ENCODE results near the gene LCN12.
"Not testable (repeated sequence)": the region's sequence is repeated elsewhere in the genome, so short reads cannot be mapped to it uniquely, and the experiment has no call there.

LCN12 gene

DNA sequence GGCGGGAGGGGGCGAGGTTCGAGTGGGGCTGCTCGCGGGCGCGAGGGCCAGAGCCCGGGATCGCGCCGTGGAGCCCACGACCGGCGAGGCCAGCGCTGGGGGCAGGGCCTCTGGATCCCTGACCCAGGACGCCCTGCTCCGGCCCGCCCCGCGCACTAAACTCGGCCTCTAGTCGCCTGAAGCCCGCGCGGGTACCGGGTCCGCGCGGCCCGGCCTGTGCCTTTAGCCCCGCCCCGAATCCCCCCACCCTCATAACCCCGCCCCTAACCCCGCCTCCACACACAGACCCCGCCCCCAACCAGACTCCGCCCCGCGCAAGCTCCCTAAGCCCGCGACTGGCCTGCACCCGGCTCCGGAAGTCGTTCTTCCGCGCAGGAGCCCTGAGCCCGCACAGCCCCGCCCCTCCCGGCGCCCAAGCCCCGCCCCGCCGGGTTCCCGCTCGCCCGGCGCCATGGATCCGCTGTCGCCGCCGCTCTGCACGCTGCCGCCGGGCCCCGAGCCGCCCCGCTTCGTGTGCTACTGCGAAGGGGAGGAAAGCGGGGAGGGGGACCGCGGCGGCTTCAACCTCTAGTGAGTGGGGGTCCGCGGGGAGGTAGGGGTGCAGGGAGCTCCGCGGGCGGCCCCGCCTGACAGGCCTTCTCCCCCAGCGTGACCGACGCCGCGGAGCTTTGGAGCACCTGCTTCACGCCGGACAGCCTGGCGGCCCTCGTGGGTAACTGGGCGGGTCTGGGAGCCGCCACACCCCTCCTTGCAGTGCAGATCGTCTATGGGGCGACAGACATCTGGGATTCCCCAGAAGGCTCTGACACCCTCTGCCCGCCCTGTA lies 40.1 kb downstream of the LCN12 start, which contains the start of gene PAXX:
PAXX (plus strand) TSS at position 430 of the 826 bp plus-strand sequence; CDS start at position 452, 22 bp downstream.
- FAIRE-seq, result no peak

DNA sequence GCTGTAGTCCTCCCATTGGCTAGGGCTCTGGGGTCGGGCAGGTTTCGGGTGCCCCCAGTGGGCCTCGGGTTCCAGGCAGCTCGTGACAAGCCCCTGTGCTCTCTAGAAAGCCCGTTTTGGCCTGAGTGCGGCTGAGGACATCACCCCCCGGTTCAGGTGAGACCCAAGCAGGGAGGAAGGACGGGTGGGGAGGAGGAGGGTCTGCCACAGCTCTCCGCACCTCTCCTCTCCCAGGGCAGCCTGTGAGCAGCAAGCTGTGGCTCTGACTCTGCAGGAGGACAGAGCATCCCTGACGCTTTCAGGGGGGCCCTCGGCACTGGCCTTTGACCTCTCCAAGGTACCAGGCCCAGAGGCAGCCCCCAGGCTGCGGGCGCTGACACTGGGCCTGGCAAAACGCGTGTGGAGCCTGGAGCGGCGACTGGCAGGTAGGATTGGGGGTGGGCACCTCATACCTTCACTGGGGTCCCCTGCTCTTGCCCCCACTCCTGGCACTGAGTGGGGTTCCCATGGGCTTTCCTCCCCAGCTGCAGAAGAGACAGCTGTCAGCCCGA lies 40.8 kb downstream of the LCN12 start:
- FAIRE-seq, result no peak

DNA sequence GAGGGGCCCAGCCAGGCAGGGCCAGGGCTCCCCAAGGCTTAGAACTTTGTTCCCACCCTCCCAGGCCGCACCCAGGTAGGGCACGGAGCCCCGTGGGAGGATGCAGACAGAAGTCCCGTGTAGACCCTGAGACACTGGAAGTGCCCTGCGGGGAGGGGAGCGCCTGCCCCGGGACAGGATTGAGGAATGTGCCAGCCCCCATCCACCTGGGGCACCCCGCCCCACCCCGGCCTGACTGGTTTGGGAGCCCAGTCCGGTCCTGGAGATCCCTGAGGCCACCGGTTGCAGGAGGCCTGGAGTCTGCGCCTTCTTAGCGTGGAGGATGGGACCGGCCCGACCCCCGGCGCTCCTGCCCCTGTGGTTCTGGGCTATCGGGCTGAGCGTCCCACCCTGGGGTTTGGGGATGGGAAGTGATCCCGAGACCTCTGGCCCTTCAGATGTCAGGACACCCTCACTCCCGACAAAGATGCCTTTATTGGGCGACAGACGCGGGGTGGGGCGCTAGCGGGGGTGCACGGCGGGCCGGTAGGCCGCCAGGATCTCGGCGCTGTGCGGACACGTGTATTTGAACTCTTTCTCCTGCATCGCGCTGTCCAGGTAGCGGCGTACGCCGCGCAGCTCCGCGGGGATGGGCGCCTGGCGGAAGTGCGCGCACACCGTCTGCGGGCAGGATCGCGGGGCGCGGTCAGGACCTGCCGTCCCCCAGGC lies 42.3 kb downstream of the LCN12 start:
- FAIRE-seq, result no peak

DNA sequence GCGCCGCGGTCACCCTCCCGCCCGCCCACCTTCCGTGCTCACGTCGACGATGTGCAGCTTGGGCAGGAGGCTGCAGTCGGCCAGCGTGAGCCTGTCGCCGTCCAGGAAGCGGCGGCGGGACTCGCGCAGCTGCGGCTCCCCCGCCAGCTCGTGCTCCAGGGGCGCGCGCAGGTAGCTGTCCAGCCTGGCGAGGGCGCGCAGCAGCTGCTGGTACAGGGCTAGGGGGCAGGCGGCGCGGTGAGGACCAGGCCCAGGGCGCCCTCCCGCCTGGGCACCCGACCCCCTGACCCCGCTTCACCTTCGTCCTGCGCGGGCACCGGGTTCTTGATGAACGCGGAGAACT lies 42.8 kb downstream of the LCN12 start:
- no peak for FAIRE-seq

DNA sequence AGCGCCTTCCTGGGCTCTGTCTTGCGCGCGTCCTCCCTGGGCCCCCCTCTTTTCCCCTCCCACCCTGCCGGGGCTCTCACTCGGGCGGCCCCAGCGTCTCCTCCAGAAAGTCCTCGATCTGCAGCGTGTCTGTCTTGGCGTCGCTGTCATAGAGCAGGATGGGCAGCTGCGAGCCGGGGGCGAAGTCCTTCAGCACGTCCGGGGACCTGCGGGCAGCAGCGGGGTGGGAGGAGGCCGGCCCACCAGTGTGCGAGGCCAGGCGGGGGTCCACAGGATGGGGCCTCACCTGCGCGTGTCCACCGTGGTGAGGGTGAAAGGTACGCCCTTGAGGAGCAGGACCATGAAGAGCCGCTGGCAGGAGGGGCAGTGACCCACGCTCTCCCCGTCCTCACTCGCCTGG lies 43.3 kb downstream of the LCN12 start:
- FAIRE-seq, result no peak

DNA sequence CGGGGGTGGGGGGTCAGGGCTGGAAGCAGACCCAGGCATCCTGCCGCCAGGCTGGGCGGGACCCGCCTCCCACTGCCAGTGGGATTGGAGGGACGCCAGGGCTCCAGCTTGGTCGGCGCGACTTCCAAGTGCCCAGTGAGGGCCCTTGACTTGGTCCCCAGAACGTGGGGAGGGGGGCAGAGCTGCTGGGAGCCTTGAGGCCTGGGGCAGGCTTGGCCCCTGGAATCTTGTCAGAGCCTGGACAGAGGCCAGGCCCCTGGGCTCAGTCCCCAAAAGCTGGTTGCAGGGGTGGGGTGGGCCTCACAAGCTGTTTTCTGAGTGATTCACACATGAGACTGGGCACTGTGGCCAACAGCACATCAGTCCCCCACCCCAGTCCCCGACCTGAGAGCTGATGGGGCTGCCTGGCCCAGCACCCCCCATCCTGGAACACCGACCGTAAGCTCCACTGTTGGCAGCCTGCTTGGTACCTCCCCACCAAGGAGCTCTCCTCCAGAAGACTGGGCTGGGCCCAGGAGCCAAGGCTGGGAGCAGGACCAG lies 43.8 kb downstream of the LCN12 start:
- no peak for FAIRE-seq

DNA sequence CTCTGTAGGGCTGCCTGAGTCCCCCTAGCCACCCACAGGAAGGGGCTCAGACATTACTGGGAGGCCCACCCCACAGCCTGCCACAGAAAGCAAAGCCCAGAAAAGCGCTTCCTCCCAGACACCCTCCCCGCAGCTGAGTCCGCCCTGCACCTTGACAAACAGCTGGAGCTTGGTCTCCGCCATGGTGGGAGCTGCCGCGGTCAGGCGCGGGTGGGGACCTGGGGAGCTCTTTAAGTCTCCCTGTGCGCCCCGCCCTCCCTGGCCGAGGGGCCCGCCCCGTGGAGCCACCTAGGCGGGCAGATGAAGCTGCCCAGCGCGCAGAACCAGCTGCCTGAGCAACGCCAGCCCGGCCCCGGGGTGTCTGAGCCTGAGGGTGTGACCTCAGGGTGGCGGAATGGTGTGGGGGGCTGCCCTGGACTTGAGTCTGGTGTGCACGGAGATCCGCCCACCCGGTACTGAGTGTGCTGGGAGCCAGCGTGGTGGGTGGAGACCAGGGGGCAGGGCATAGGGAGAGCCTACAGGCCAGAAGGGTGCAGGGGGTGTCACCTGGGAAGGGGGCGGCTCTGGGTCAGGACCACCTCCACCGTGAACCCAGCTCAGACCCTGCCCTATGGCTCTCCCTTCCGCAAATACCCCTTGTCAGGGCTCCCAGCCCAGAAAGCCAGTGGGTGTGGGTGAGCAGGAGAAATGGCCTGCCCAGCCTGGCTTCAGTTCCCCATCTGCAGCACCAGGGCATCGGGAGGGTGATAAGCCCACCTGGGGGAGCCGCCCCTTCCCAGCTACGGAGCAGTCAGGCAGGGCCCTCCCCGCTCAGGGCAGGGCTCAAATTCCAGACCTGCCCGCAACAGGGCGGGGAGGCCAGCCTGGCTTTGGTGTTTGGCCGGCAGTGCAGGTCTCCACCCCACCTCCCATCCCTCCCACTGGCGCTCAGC lies 44.6 kb downstream of the LCN12 start, which contains the start of gene CLIC3:
CLIC3 (minus strand) TSS at position 208 of the 932 bp plus-strand sequence; CDS start at position 183, 25 bp downstream.
- no peak for FAIRE-seq

DNA sequence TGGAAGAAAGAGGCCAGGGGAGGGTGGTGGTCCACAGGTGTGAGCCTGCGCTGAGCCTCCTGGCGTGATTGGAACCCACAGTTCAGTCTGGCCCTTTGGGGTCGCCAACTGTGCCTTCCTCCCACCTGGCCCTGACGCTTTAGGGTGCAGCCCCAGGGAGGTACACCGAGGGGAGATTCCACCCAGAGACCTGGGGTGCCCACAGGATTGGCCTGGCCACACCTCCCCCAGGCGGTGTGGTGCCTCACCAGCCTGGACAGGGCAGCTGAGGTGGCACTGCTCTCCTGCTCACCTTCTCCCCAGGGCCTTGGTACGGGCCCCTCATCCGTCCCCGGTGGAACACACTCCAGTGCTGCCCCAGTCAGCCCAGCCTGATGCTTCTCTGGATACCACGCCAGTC lies 45.3 kb downstream of the LCN12 start:
- FAIRE-seq, result no peak

DNA sequence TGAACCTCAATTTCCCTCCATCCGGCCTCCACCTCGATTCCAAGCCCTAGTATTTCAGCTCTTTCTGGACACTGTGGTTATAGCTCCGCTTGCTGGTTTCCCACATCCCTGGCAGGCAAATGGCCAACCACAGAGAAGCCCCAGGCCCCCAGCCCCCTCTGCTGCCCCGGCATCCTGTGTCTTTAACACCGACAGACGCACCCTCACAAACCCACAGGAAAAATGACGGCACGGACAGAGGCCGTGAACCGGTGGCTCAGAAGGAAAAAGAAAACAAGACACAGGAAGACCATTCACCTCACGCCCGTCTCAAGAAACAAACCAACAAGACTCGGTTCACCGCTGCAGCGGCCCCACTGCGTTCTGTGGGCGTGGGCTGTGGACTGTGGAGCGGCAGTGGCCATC lies 45.8 kb downstream of the LCN12 start:
- FAIRE-seq, result no peak

DNA sequence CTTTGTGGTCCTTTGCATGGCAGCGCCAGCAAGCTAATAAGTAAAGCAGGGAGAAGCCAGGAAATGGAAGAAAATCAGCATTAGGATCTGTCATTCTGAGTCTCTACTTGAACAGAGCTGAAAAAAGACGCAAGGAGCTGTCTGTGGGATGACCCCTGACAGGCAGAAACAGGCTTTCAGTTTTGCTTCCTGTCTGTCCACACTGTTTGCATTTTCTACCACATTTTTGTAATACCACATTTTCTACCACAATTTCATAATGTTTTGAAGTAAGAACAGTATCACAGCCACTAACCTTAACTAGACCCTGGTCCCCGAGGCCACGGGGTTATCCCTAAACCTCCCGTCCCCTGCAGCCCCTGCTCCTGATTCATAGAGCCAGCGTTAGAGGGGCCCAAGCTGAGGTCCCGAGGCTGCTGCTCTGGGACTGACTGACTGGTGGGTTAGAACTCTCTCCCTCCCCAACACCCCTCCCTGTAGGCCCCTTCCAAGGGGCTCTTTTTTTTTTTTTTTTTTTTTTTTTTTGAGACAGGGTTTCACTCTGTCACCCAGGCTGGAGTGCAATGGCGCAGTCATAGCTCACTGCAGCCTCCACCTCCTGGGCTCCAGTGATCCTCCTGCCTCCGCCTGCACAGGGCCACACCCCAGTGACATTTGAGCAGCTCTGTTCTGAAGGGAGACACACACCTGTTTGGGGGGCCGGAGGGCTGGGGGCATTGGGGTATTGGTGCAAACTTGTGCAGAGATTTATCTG lies 48.3 kb downstream of the LCN12 start:
- FAIRE-seq, result no peak

DNA sequence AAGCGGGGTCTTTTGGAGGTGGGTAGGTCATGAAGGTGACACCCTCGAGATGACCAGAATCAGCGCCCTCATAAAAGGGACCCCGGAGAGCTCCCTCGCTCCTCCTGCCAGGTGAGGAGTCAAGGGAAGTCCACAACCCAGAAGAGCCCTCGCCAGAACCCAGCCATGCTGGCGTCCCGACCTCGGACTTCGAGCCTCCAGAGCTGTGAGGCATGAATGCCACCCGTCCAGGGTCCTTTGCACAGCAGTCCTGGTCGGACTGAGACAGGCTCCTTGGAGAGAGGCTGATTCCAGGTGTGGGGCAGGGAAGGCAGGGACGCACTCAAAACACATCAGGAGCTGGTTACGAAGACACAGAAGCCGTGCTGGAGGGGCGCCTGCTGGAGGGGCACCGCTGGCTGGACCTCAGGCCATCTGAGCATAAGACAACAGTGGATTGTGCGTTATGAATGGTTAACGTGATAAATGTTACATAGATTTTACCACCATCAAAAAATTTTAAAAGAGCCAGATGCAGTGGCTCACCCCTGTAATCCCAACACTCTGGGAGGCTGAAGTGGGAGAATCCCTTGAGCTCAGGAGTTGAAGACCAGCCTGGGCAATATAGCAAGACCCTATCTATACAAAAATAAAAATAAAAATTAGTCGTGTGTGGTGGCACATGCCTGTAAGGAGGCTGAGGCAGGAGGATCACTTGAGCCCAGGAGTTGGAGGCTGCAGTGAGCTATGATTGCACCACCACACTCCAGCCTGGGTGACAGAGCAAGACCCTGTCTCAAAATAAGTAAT lies 50.0 kb downstream of the LCN12 start:
- FAIRE-seq, result no peak

DNA sequence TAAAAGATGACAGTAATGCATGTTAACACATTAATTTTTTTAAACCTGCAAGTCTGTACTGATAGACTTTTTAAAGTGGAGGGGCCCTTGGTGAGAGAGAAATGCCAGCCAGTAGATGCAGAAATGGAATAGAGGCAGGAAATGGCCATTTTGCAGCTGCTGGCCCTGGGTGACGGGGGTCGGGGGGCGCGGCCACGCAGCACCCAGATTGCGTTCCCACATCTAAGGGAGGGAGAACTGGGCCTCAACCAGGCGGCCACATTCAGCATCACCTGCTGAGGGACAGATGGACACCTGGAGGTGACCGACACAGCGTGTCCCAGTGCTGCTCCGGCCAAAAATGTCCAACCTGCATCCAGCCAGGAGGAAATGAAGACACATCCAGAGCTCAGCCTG lies 50.6 kb downstream of the LCN12 start:
- no peak for FAIRE-seq

DNA sequence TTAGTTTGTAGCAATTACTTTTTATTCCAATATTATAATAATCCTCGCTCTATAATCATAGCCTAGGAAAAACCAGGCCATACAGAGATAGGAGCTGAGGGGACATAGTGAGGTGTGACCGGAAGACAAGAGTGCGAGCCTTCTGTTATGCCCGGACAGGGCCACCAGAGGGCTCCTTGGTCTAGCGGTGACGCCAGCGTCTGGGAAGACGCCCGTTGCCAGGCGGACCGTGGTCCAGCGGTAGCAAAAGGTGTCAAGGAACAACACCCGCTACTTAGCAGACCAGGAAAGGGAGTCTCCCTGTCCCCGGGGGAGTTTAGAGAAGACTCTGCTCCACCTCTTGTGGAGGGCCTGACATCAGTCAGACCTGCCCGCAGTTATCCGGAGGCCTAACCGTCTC lies 52.2 kb downstream of the LCN12 start:
- FAIRE-seq, result not testable (repeated sequence)
